Measurements from ENCODE around the gene SLC9A9.
"Not testable (repeated sequence)": the region's sequence is repeated elsewhere in the genome, so short reads cannot be mapped to it uniquely, and the experiment has no call there.

Gene SLC9A9

GRCh38 chr3:143808030-143808429 is 40.2 kb downstream of the SLC9A9 start:
- no peak for DNase-seq

DNA sequence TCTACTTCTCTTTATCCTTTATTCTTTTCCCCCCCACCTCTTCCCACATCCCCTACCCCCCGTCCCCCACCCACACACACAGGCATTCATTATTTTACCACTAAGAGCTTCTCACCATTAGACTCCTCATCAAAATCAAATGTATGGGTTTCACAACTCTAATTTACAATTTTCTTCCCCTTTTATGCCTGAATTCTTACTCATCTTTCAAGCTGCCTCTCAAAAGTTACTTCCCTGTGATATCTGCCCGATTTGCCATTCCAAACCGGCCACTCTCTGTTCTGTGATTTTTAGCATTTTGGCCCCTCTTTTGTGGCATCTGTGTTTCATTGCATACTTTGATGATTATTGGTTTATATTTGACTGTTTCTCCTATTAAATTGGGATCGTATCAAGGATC is 42.2 kb downstream of the SLC9A9 start:
- DNase-seq, result no peak

DNA sequence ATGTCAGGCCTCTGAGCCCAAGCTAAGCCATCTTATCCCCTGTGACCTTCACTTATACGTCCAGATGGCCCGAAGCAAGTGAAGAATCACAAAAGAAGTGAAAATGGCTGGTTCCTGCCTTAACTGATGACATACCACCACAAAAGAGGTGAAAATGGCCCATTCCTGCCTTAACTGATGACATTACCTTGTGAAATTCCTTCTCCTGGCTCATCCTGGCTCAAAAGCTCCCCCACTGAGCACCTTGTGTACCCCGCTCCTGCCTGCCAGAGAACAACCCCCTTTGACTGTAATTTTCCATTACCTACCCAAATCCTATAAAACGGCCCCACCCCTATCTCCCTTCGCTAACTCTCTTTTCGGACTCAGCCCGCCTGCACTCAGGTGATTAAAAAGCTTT is 42.8 kb downstream of the SLC9A9 start:
- not testable (repeated sequence) for DNase-seq

- not testable (repeated sequence) for DNase-seq
These were observed 47.2 kb downstream of the SLC9A9 start for GRCh38 chr3:143801046-143801445.

DNA sequence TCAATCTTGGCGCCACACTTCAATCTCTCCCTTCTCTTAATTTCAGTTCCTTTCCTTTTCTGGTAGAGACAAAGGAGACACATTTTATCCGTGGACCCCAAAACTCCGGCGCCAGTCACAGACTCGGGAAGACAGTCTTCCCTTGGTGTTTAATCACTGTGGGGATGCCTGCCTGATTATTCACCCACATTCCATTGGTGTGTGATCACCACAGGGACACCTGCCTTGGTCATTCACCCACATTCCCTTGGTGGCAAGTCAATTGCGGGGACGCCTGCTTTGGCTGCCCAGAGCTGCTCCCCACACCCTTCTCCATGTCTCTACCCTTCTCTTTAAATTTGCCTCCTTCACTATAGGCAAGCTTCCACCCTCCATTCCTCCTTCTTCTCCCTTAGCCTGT is 50.1 kb downstream of the SLC9A9 start:
- DNase-seq, result not testable (repeated sequence)

DNA sequence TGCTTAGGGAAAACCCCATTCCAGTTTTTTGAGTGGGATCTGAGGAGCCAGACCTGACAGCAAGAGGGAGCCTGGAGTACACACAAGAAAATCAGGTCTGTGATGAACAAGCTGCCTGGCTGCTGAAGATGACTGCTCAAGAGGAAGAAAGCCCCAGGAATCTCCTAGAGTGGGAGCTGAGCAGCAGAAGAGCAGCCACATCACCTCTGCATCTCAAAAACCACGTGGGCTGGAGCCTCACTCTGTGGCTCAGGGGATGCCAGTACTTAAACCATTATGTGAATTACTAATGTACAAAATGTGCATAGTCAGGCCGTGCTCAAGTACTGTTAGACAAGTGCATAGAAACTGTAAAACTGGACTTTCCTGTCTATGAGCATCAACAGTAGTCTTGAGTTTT is 52.4 kb downstream of the SLC9A9 start:
- no peak for DNase-seq

- DNase-seq, result no peak
These were observed 53.3 kb downstream of the SLC9A9 start for GRCh38 chr3:143794793-143795462.

GRCh38 chr3:143793971-143794370 is 54.3 kb downstream of the SLC9A9 start:
- DNase-seq, result no peak

DNA sequence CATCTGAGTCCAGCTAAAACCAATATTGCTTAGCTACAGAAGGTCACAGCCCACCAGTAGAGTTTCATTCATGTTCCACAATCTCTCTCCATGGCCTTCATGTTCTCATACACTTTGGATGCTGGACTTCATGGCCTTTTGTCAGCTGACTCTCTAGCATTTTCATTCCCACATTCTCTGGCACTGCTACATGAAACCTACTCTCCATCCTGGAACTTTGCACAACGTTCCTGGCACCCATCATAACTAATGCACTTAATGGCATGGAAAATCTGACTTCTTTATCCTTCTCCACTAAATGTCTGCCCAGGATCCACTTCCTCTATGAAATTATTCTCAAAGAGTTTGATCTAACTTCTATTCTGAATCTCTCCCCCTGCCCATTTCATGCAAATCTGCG is 56.9 kb downstream of the SLC9A9 start:
- no peak for DNase-seq

DNA sequence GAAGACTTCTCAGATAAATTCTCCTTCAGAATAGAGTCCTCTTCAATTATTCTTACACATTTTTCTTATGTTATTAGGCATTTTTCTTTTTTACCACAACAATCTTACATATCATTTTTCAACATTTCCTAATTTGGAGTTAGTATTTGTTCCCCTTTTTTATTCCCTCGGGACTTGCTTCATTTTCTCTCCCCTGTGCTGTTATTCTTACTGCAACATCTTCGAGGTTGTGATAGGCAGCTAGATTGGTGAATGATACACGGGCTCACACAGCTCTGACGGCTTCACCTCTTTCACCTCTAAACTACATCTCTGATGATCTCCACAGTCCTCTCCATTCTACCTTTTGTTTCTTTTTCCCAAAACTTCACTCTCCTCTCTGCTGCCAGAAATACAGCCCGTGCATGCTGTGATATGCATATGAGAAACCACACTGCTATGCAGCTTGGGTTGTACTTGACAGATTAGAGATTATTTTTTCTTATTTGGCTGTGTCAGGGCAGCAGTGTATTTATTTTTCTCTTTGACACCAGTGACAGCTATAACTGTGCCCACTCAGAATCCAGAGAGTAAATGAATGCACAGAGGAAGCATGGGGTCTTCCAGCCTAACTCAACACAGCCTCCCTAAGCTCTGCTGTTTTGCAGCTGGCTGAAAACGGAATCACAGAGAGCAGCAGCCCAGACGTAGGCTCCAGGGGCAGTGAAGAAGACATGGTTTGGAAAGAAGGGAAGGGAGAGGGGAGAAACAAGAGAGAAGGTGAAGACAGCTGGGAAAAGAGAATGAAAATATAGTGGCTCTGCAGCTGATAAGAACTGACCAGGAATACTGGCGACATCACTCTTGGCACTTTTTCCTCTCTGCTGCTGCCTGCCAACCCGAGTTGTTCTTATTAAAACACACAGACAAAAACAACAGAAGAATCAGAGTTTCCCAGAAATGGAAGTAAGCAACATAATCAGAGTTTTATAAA is 61.8 kb downstream of the SLC9A9 start:
- no peak for DNase-seq

- no peak for DNase-seq
These were observed 63.8 kb downstream of the SLC9A9 start for GRCh38 chr3:143784446-143784845.

DNA sequence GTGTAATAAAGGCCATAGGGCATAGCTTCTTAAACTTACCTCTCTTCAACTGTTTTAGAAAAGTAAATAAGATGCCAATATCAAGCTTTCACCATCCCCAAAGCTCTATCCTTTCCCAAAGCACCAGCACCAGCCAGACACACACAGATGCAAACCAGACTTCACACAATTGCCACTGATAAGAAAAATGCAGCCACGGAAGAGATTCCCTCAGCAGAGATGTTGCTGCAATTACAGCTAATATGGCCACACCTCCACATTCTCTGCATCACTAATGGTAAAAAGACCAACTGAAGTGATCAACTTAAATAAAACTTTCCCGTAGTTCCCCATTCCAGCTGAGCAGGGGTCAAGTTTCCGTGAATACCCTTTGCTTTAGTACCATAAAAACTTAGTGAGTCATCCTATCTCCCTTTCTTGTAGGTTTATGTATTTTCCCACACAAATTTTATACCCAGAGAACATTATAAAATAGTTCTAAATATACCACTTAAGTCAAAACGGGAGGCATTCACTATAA is 64.4 kb downstream of the SLC9A9 start:
- no peak for DNase-seq

- peak; percentile 62 for DNase-seq
These were observed 72.8 kb downstream of the SLC9A9 start for GRCh38 chr3:143775459-143775858.

DNA sequence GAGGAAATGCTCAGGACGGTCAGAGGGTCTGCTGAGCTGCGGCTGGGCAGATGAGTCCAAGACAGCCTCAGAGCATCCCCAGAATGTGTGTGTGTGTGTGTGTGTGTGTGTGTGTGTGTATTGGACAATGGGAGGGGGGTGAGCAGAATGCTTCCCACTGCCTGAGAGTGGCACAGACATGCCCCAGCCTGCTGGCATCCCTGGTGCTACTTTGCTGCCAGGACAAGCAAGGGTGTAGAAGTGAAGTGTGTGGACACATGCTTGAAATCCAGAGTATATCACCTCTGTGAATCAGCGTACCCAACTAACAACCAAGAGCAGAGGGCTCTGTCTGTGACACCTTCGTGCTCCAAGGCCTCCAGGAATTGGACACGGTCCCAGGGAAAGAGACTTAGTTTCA is 76.3 kb downstream of the SLC9A9 start:
- DNase-seq, result no peak

DNA sequence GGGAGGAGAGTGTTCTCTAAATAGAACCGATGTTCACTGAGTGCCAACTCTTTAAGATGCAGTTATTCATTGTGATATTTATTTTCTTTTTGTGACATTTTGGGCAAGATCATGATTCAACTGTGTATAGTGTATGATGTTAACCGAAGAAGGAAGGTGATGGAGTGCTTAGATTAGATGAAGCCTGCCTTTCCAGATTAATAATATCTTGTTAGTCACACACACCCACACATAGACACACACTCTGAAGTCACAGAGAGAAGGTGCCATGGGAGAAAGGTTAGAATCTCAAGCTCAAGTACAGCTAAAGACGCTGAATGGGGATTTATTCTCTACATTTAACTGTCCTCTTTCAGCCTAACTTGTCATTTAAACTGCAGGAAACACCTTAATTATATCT is 77.0 kb downstream of the SLC9A9 start:
- DNase-seq, result no peak

DNA sequence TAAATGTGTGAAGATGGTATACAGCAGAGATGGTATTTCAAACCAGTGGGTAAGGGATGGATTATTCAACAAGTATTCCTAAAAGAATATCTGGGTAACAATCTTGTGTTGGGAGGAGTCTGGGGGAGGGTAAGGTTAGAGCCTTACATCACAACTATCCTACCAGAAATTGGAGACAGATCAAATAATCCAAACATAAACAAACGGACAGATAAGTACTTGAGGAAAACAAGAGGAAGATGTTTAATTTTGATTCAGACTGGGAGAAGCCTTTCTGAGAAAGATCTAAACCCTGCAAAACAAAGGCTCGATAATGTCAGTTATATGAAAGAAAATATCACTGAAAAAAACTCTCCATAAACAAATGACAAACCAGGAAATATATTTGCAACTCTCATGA is 77.9 kb downstream of the SLC9A9 start:
- no peak for DNase-seq

- no peak for DNase-seq
These were observed 78.7 kb downstream of the SLC9A9 start for GRCh38 chr3:143769616-143770015.

DNA sequence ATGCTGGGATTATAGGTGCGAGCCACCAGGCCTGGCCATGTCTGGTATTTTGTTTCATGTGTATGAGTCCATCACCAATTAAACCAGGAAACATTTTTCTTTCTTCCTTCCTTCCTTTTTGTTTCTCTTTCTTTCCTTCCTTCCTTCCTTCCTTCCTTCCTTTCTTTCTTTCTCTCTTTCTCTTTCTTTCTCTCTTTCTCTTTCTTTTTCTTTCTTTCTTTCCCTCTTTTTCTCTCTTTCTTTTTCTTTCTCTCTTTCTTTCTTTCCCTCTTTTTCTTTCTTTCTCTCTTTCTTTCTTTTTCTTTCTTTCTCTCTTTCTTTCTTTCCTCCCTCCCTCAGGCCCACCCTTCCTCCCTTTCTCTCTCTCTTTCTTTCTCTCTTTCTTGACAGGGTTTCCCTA is 83.4 kb downstream of the SLC9A9 start:
- DNase-seq, result no peak

DNA sequence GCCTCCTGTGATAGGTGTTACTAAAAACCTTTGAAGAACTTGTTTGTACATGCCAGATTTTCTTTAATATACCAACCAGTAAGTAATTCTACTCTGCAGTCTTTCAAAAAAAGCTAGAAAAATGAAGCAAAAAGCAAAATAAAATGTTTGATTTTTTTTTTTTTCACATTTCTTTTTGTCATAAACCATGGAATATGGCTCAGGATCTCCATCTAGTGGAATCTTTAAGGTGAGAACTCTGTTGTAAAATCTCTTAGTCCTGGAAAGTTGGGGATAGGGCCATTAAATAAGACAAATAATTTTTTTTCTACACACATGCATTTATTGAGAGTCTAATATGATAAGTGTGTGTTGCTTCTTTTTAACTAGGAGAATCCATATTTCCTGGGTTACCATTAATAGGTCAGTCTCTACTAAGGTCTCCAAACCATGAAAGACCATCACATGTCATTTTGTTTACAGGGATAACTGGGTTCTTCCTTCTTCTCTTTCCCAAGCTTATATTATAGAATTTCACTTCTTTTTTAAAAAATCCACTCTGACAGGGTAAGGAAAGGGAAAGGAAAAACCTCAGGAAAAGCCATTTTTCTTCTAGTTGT is 84.6 kb downstream of the SLC9A9 start:
- no peak for DNase-seq

DNA sequence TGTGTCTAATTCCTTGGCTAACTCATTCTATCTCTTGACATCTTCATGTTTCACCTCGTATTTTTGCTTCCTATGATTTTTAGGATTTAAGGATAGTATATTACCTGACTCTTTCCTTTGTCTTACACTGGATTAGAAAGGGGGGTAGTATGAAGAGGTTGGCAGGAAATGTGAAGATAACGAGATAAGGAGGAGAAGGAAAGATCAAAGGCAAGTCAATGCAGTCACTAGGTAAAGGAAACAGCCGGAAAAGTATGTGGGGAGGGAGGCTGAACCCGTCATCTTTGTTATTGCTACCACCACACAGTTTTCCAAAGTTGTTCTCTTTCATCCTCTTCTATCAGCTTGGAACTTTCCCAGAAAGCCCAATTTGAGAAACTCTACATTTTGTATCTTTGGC is 90.6 kb downstream of the SLC9A9 start:
- no peak for DNase-seq

GRCh38 chr3:143755978-143756377 is 92.3 kb downstream of the SLC9A9 start:
- no peak for DNase-seq

- DNase-seq, result no peak
These were observed 94.2 kb downstream of the SLC9A9 start for GRCh38 chr3:143754090-143754489.

DNA sequence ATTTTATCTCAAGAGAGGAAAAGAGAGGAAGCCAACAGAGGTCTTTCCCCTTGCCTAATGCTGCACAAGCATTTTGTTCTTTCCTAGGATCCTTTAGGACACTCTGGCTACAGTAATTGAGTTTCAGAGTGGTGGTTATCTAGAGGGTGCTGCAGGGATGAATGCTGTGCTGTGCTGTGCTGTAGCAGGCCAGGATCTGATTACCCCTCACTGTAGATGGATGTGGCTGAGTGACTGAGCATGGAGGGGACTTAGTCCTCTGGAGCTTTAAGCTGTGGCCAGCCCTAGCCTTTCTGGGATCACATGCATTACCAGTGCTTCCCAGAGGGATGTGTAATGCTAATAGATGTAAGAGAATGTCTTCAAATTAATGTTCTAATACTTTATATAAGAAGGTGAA is 94.8 kb downstream of the SLC9A9 start:
- no peak for DNase-seq

DNA sequence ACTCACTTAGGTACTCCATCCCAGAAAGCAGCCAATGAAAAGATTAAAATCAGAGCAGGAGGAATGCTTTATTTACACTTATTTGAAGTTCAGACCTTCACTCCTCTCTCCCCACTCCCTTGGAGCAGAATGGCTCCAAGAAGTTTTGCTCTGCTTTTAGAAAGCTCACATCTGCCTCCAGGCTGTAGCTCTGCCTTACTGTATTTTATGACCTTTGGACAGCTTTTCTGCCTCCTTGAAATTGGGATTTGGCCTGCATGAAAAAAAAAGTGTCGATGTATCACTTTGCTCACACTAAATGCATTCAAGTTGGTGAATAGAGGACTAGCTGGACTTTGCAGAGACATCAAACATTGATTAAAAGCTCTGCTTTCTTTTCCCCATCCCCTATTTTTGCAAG is 95.3 kb downstream of the SLC9A9 start:
- DNase-seq, result no peak

Measured in CD4-positive, alpha-beta T cell treated with Interleukin-17A for 1 hour (primary cell).